IMR-90 (cell line): ENCODE data around the gene RAB31. TPM values are rescaled to one million over a fixed set of nuclear protein-coding genes. Genes with fewer than 3 reads are reported as not detected.

ENCODE experiments used
- ATAC-seq: fragments of 200-7000 bp; cut with Tn5 transposase; 2 replicates; pipeline ENCODE4 v1.9.1; 2020; ENCODE audit warnings: low read depth, mild to moderate bottlenecking, moderate library complexity
- BruUV-seq: library from RNA; stranded (reverse); fragments of 400-500 nt; replicated peaks from 2 replicates; lab custom pipeline; 2021; lab: Mats Ljungman, UMichigan
- CTCF ChIA-PET: fragments of 300-600 bp; formaldehyde crosslinking; extraction: SDS; loops from one replicate; lab custom pipeline; 2021; ENCODE audit warnings: antibody characterized with exemption; lab: Yijun Ruan, JAX
- POLR2A ChIA-PET: fragments of 300-600 bp; sonication (Branson Sonifier 250); formaldehyde crosslinking; loops from one replicate; lab custom pipeline; 2022; ENCODE audit warnings: antibody characterized with exemption; ENCODE audit not compliant: unreplicated experiment; lab: Charles Lee
- DNase-seq: peaks from one replicate; pipeline ENCODE4 v3.0.0; 2013
- H2AFZ ChIP-seq: replicated peaks from 2 replicates; pipeline ENCODE3; 2013; ENCODE audit warnings: low read length, mild to moderate bottlenecking; ENCODE audit not compliant: poor library complexity
- H2AK5ac ChIP-seq: 2 replicates; pipeline ENCODE4 v1.6.1; 2013; ENCODE audit warnings: low read depth, low read length, inconsistent platforms
- H2AK9ac ChIP-seq: replicated peaks from 2 replicates; pipeline ENCODE3; 2013; ENCODE audit warnings: mild to moderate bottlenecking, low read depth, low read length, moderate library complexity; ENCODE audit not compliant: poor library complexity
- H2BK120ac ChIP-seq: 2 replicates; pipeline ENCODE4 v1.6.1; 2013; ENCODE audit warnings: low read depth, low read length, inconsistent platforms
- H2BK15ac ChIP-seq: 3 replicates; pipeline ENCODE4 v1.6.1; 2013; ENCODE audit warnings: low read depth, low read length, inconsistent platforms
- H2BK20ac ChIP-seq: 2 replicates; pipeline ENCODE4 v1.6.1; 2013; ENCODE audit warnings: low read depth, mild to moderate bottlenecking, inconsistent platforms, low read length, moderate library complexity
- H2BK5ac ChIP-seq: 2 replicates; pipeline ENCODE4 v1.6.1; 2013; ENCODE audit warnings: mild to moderate bottlenecking, low read depth, low read length, inconsistent platforms; ENCODE audit not compliant: poor library complexity, severe bottlenecking
- H3K14ac ChIP-seq: replicated peaks from 2 replicates; pipeline ENCODE4 v1.6.1; 2013; ENCODE audit warnings: low read depth, low read length, inconsistent platforms
- H3K18ac ChIP-seq: 2 replicates; pipeline ENCODE4 v1.6.1; 2013; ENCODE audit warnings: low read depth, low read length, control low read depth
- H3K23ac ChIP-seq: 2 replicates; pipeline ENCODE4 v1.6.1; 2013; ENCODE audit warnings: low read depth, low read length, inconsistent platforms
- H3K27ac ChIP-seq: 2 replicates; pipeline ENCODE4 v1.5.1; 2013; ENCODE audit warnings: mild to moderate bottlenecking, control low read depth, low read length; ENCODE audit not compliant: insufficient read depth
- H3K27me3 ChIP-seq: 2 replicates; pipeline ENCODE4 v1.6.1; 2013; ENCODE audit warnings: low read length; ENCODE audit not compliant: control insufficient read depth, insufficient read depth
- H3K36me3 ChIP-seq: 2 replicates; pipeline ENCODE4 v1.6.1; 2013; ENCODE audit warnings: low read length, mixed read lengths; ENCODE audit not compliant: control insufficient read depth, insufficient read depth
- H3K4ac ChIP-seq: 2 replicates; pipeline ENCODE4 v1.6.1; 2013; ENCODE audit warnings: low read depth, low read length, inconsistent platforms
- H3K4me1 ChIP-seq: 2 replicates; pipeline ENCODE4 v1.6.1; 2013; ENCODE audit warnings: low read length, mixed read lengths; ENCODE audit not compliant: control insufficient read depth, insufficient read depth
- H3K4me2 ChIP-seq: 2 replicates; pipeline ENCODE4 v1.6.1; 2013; ENCODE audit warnings: low read depth, mild to moderate bottlenecking, control low read depth, low read length, moderate library complexity
- H3K4me3 ChIP-seq: 2 replicates; pipeline ENCODE4 v1.5.1; 2013; ENCODE audit warnings: low read depth, mild to moderate bottlenecking, control low read depth, low read length, moderate library complexity; ENCODE audit not compliant: insufficient read depth
- H3K56ac ChIP-seq: 2 replicates; pipeline ENCODE4 v1.6.1; 2013; ENCODE audit warnings: low read length, inconsistent platforms; ENCODE audit not compliant: insufficient read depth; ENCODE audit errors: extremely low read depth
- H3K79me1 ChIP-seq, 2 experiments: 2 replicates each; pipeline ENCODE4 v1.6.1; 2013; ENCODE audit warnings: low read length in 2 of 2, inconsistent platforms in 1 of 2, low read depth in 1 of 2
- H3K9ac ChIP-seq: 2 replicates; pipeline ENCODE4 v1.6.1; 2013; ENCODE audit warnings: low read depth, low read length, control low read depth
- H3K9me1 ChIP-seq: 2 replicates; pipeline ENCODE4 v1.6.1; 2013; ENCODE audit warnings: low read length, inconsistent platforms; ENCODE audit not compliant: insufficient read depth
- H3K9me3 ChIP-seq: 2 replicates; pipeline ENCODE4 v1.6.1; 2013; ENCODE audit warnings: low read length; ENCODE audit not compliant: control insufficient read depth, insufficient read depth
- H4K20me1 ChIP-seq: 2 replicates; pipeline ENCODE4 v1.6.1; 2013; ENCODE audit warnings: low read length, inconsistent platforms; ENCODE audit not compliant: insufficient read depth
- H4K5ac ChIP-seq: 2 replicates; pipeline ENCODE4 v1.6.1; 2013; ENCODE audit warnings: mild to moderate bottlenecking, low read depth, low read length, control low read depth
- H4K8ac ChIP-seq, 2 experiments: 2 replicates each; pipeline ENCODE4 v1.6.1; 2013; ENCODE audit warnings: low read depth in 2 of 2, low read length in 2 of 2, control low read depth in 1 of 2, inconsistent platforms in 1 of 2
- H4K91ac ChIP-seq: 2 replicates; pipeline ENCODE4 v1.6.1; 2013; ENCODE audit warnings: low read depth, low read length, inconsistent platforms; ENCODE audit not compliant: insufficient read depth
- BHLHE40 ChIP-seq: fragments of 150-350 bp; IDR thresholded peaks from 2 replicates; pipeline ENCODE4 v1.6.1; 2016; ENCODE audit warnings: mild to moderate bottlenecking, low read depth, low read length
- CHD1 ChIP-seq: IDR thresholded peaks from 2 replicates; pipeline ENCODE4 v1.6.1; 2012; ENCODE audit warnings: low read depth, low read length, improper control_type of control experiment
- FOS ChIP-seq: fragments of 150-350 bp; IDR thresholded peaks from 2 replicates; pipeline ENCODE4 v1.6.1; 2016; ENCODE audit warnings: low read depth, low read length
- MAFK ChIP-seq: IDR thresholded peaks from 2 replicates; pipeline ENCODE4 v1.6.1; 2012; ENCODE audit warnings: low read depth, low read length, improper control_type of control experiment
- MAZ ChIP-seq: IDR thresholded peaks from 2 replicates; pipeline ENCODE4 v1.6.1; 2012; ENCODE audit warnings: low read depth, mild to moderate bottlenecking, low read length, improper control_type of control experiment, moderate library complexity, borderline replicate concordance
- MXI1 ChIP-seq: IDR thresholded peaks from 2 replicates; pipeline ENCODE4 v1.6.1; 2012; ENCODE audit warnings: low read depth, mild to moderate bottlenecking, low read length, moderate library complexity, borderline replicate concordance
- RAD21 ChIP-seq: IDR thresholded peaks from 2 replicates; pipeline ENCODE4 v1.6.1; 2012; ENCODE audit warnings: low read length, improper control_type of control experiment
- RCOR1 ChIP-seq: IDR thresholded peaks from 2 replicates; pipeline ENCODE4 v1.6.1; 2012; ENCODE audit warnings: mild to moderate bottlenecking, low read length, improper control_type of control experiment; ENCODE audit not compliant: insufficient replicate concordance
- SMC3 ChIP-seq: fragments of 150-350 bp; IDR thresholded peaks from 2 replicates; pipeline ENCODE4 v1.6.1; 2016; ENCODE audit warnings: low read depth, mild to moderate bottlenecking, antibody characterized with exemption, low read length, moderate library complexity
- WGBS, 2 experiments: methylation state at CpG; one replicate each; pipeline versions ENCODE4 v1.1.5 to v1.1.7; 2013; ENCODE audit warnings: missing lambda C conversion rate in 2 of 2; ENCODE audit not compliant: insufficient read length in 1 of 2; ENCODE audit errors: extremely low coverage in 2 of 2; 5-methylcytosine and 5-hydroxymethylcytosine counted together
- dilution Hi-C: fragments of 300-500 bp; cut with HindIII; formaldehyde crosslinking; loops from one replicate; pipeline ENCODE4 v1.14.3; 2018; ENCODE audit warnings: low sequenced_read_pairs; ENCODE audit not compliant: unreplicated experiment
- in situ Hi-C: fragments of 300-500 bp; cut with MboI; formaldehyde crosslinking; loops from 3 replicates; pipeline ENCODE4 v1.14.3; 2019; ENCODE audit warnings: low sequenced_read_pairs, inconsistent platforms, mixed read lengths
- intact Hi-C: fragments of 100-400 bp; cut with micrococcal nuclease; formaldehyde crosslinking; loops from 2 replicates; pipeline ENCODE4 v1.10.0; 2022
- polyA plus RNA-seq, 3 experiments: library from polyadenylated mRNA; depleted of rRNA; stranded (reverse); fragments of >200 nt; gene quantifications; 2 replicates each; pipeline ENCODE4 v1.2.3, GENCODE V29; 2012; ENCODE audit warnings: low replicate concordance in 1 of 3
- total RNA-seq: library from RNA; depleted of rRNA; stranded (reverse); fragments of >200 nt; gene quantifications from 2 replicates; pipeline ENCODE4 v1.2.3, GENCODE V29; 2012

Gene RAB31
- total and polyA plus RNA-seq, 2 of the 4 experiments (the other 2 are of a cell fraction): 13.8 to 26.9 TPM

GRCh38 chr18:9741793-9742523 lies 33.9 kb downstream of the RAB31 start:
- in situ Hi-C loops (no loop called here), dilution Hi-C loops (no loop called here), intact Hi-C loops (loop anchor here (5.0 kb wide), 1 partner anchor 40 kb away; no protein-coding TSS in a partner anchor)
- no peak for TF ChIP-seq SMC3
- TF ChIP-seq MAFK: no peak
- no peak for TF ChIP-seq RAD21
- no peak for TF ChIP-seq MAZ
- no peak for TF ChIP-seq FOS
- TF ChIP-seq MXI1: no peak
- no peak for TF ChIP-seq RCOR1
- no peak for TF ChIP-seq CHD1
- no peak for TF ChIP-seq BHLHE40
- peaks cover 40% of the 10 kb centered on the region; the same call in 1 of the 2 replicates for H4K20me1 ChIP-seq
- H2AK5ac ChIP-seq: peak overlapping the region; percentile 71
- no peaks in the 10 kb centered on the region for H3K9me3 ChIP-seq
- H3K4me3 ChIP-seq: no peak overlapping the region
- 79% methylated on average over 12 of the region's 20 CpGs; no CpG with 5 or more reads in 1 of the 2 experiments for WGBS, 2 experiments
- peak overlapping the region in 1 of 2 experiments; percentile 40; a peak in 1 of 4 replicates for H4K8ac ChIP-seq
- POLR2A ChIA-PET: no interaction called here
- BruUV-seq: no TSS peak
- no peak overlapping the region for H3K4me2 ChIP-seq
- H3K36me3 ChIP-seq: no peaks in the 10 kb centered on the region
- peak overlapping the region; percentile 73 for H3K23ac ChIP-seq
- H3K9me1 ChIP-seq: peaks cover 17% of the 10 kb centered on the region
- H3K79me1 ChIP-seq: peaks cover 10 to 44% of the 10 kb centered on the region in 2 experiments; a peak in 3 of 4 replicates
- H3K18ac ChIP-seq: peak overlapping the region; percentile 36; the same call in 1 of the 2 replicates
- peak overlapping the region; percentile 29 for H2AK9ac ChIP-seq
- CTCF ChIA-PET: no interaction called here
- peaks cover 15% of the 10 kb centered on the region for H3K4me1 ChIP-seq
- ATAC-seq: no peak
- peak overlapping the region; percentile 51; the same call in 1 of the 2 replicates for H3K4ac ChIP-seq
- no peak overlapping the region for H3K27ac ChIP-seq
- no peak overlapping the region for H4K5ac ChIP-seq
- no peaks in the 10 kb centered on the region; the same call in 1 of the 2 replicates for H3K27me3 ChIP-seq
- H2BK20ac ChIP-seq: peak overlapping the region; percentile 43
- H4K91ac ChIP-seq: peak overlapping the region; percentile 75; the same call in 1 of the 2 replicates
- peak overlapping the region; percentile 61; the same call in 1 of the 2 replicates for H2BK120ac ChIP-seq
- no peak for DNase-seq
- peak overlapping the region; percentile 83 for H3K14ac ChIP-seq
- H2BK5ac ChIP-seq: no peak overlapping the region
- no peak overlapping the region for H3K56ac ChIP-seq
- no peak overlapping the region for H2AFZ ChIP-seq
- H3K9ac ChIP-seq: no peak overlapping the region
- peak overlapping the region; percentile 90; the same call in 2 of the 3 replicates for H2BK15ac ChIP-seq
